Caco-2 (cell line): ENCODE measurements around the gene APAF1. TPM values are rescaled to one million over a fixed set of nuclear protein-coding genes. Genes with fewer than 3 reads are reported as not detected.

Experiments used
- BruUV-seq: library from RNA; stranded (reverse); fragments of 400-500 nt; replicated peaks from 2 replicates; lab custom pipeline; 2021; lab: Mats Ljungman, UMichigan
- CTCF ChIA-PET: fragments of 300-600 bp; sonication (Branson Sonifier 250); formaldehyde crosslinking; loops from one replicate; lab custom pipeline; 2022; ENCODE audit warnings: antibody characterized with exemption; lab: Charles Lee
- POLR2A ChIA-PET: fragments of 300-600 bp; sonication (Branson Sonifier 250); formaldehyde crosslinking; loops from one replicate; lab custom pipeline; 2022; ENCODE audit warnings: antibody characterized with exemption; lab: Charles Lee
- DNase-seq, 2 experiments: peaks; one replicate each; pipeline versions ENCODE4 v3.0.0 to v3.0.0-alpha.2; 2020 to 2022
- H3K27me3 ChIP-seq: replicated peaks from 2 replicates; pipeline ENCODE4 v1.6.0; 2011; ENCODE audit warnings: low read length; ENCODE audit not compliant: control insufficient read depth, insufficient read depth
- H3K36me3 ChIP-seq: 2 replicates; pipeline ENCODE4 v1.5.1; 2011; ENCODE audit warnings: low read length; ENCODE audit not compliant: control insufficient read depth, insufficient read depth
- H3K4me1 ChIP-seq: fragments of 250-450 bp; sonication (Bioruptor Pico); 2 replicates; pipeline ENCODE4 v1.5.1; 2020; ENCODE audit warnings: mild to moderate bottlenecking
- H3K4me3 ChIP-seq: 2 replicates; pipeline ENCODE4 v1.5.1; 2011; ENCODE audit warnings: low read depth, mild to moderate bottlenecking, control low read depth, low read length
- H3K9me3 ChIP-seq: fragments of 250-450 bp; sonication (Bioruptor Pico); 2 replicates; pipeline ENCODE4 v1.5.1; 2020; ENCODE audit warnings: mild to moderate bottlenecking, moderate library complexity
- H3K27ac Mint-ChIP-seq: one replicate; pipeline ENCODE4 v1.8.0; 2022; ENCODE audit warnings: mixed read lengths; ENCODE audit not compliant: unreplicated experiment
- H3K27me3 Mint-ChIP-seq: one replicate; pipeline ENCODE4 v1.8.0; 2022; ENCODE audit warnings: mixed read lengths; ENCODE audit not compliant: insufficient read depth, unreplicated experiment
- H3K36me3 Mint-ChIP-seq: one replicate; pipeline ENCODE4 v1.8.0; 2022; ENCODE audit warnings: mild to moderate bottlenecking, mixed read lengths; ENCODE audit not compliant: insufficient read depth, unreplicated experiment
- H3K4me1 Mint-ChIP-seq: one replicate; pipeline ENCODE4 v1.8.0; 2022; ENCODE audit warnings: low read depth, mixed read lengths; ENCODE audit not compliant: unreplicated experiment
- H3K4me3 Mint-ChIP-seq: one replicate; pipeline ENCODE4 v1.8.0; 2022; ENCODE audit warnings: mild to moderate bottlenecking, moderate library complexity, mixed read lengths; ENCODE audit not compliant: unreplicated experiment
- H3K9me3 Mint-ChIP-seq: one replicate; pipeline ENCODE4 v1.8.0; 2022; ENCODE audit warnings: mixed read lengths; ENCODE audit not compliant: unreplicated experiment
- CTCF ChIP-seq, 2 experiments: fragments of 200-600 bp in 1 of 2; IDR thresholded peaks; 1 replicate in 1 of 2; 2 replicates in 1 of 2; pipeline versions ENCODE4 v1.5.1 to v1.8.0; 2011 to 2022; ENCODE audit warnings: antibody characterized with exemption in 1 of 2, control low read depth in 1 of 2, inconsistent platforms in 1 of 2, low read depth in 1 of 2, low read length in 1 of 2, mild to moderate bottlenecking in 1 of 2, moderate library complexity in 1 of 2; ENCODE audit not compliant: insufficient read depth in 1 of 2, severe bottlenecking in 1 of 2, unreplicated experiment in 1 of 2
- intact Hi-C: fragments of 100-400 bp; cut with micrococcal nuclease; formaldehyde crosslinking; loops from one replicate; pipeline ENCODE4 v1.10.0; 2022; ENCODE audit not compliant: unreplicated experiment
- total RNA-seq: library from RNA; stranded (reverse); gene quantifications from 2 replicates; pipeline ENCODE4 v1.2.3, GENCODE V29; 2022

APAF1 gene
- total RNA-seq, 1 experiment from 2014 or later = 13.4 TPM

- BruUV-seq = no TSS peak
- intact Hi-C loops = loop anchor here (1.0 kb wide), 4 partner anchors 44 to 299 kb away; no protein-coding TSS in a partner anchor
- no peaks in the 10 kb centered on the region for H3K27me3 Mint-ChIP-seq
- no peaks in the 10 kb centered on the region for H3K36me3 Mint-ChIP-seq
- no peak overlapping the region for H3K27ac Mint-ChIP-seq
- Histone ChIP-seq H3K9me3 (no peaks in the 10 kb centered on the region), H3K4me3 (no peak overlapping the region), H3K4me1 (no peaks in the 10 kb centered on the region), H3K36me3 (no peaks in the 10 kb centered on the region), H3K27me3 (no peaks in the 10 kb centered on the region)
- no peaks in the 10 kb centered on the region for H3K9me3 Mint-ChIP-seq
- DNase-seq = peak; percentile 47 to 54
- no peaks in the 10 kb centered on the region for H3K4me1 Mint-ChIP-seq
- ChIA-PET CTCF (interaction anchor here (1.0 to 1.5 kb wide), 2 partner anchors 96 to 300 kb away, joined by 3 to 7 read pairs; no protein-coding TSS in a partner anchor), POLR2A (no interaction called here)
- peak; percentile 68 to 70 for TF ChIP-seq CTCF (IDR thresholded peaks at IDR 0.05; ENCODE audit: insufficient read depth in 1 of 2, low read depth in 1 of 2, low read length in 1 of 2, severe bottlenecking in 1 of 2, unreplicated experiment in 1 of 2)
- no peak overlapping the region for H3K4me3 Mint-ChIP-seq
Observed at GRCh38 chr12:98698603-98699463, 53.7 kb downstream of the APAF1 start.

DNA sequence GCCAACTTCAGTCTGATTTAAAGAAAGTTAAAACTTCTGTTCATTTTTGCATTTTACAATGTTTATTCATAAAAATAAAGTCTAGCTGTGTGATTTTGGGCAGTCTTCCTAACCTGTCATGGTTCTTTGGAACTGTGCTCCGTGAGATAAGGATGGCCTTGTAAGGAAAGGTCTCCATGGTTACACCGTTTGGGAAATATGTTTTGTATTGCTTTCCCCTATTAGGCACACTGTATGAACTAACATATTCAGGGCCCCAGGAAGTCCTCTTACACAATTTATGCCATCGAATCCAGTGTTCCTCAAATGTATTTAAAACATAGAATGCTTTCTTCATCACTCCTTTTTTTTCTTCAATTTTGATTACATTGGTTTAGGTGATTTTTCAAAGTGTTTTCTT is 54.5 kb downstream of the APAF1 start:
- BruUV-seq = no TSS peak
- no peaks in the 10 kb centered on the region for H3K36me3 ChIP-seq
- no peak overlapping the region for H3K27ac Mint-ChIP-seq
- CTCF ChIA-PET = interaction anchor here (1.5 kb wide), 1 partner anchor 299 kb away, joined by 7 read pairs; no protein-coding TSS in a partner anchor
- no peaks in the 10 kb centered on the region for H3K9me3 Mint-ChIP-seq
- no peak for TF ChIP-seq CTCF (IDR thresholded peaks at IDR 0.05; ENCODE audit: insufficient read depth in 1 of 2, low read depth in 1 of 2, low read length in 1 of 2, severe bottlenecking in 1 of 2, unreplicated experiment in 1 of 2)
- H3K4me1 Mint-ChIP-seq = no peaks in the 10 kb centered on the region
- no peaks in the 10 kb centered on the region for H3K36me3 Mint-ChIP-seq
- H3K4me3 ChIP-seq = no peak overlapping the region
- intact Hi-C loops = loop anchor here (1.0 kb wide), 4 partner anchors 44 to 299 kb away; no protein-coding TSS in a partner anchor
- no peak overlapping the region for H3K4me3 Mint-ChIP-seq
- no peaks in the 10 kb centered on the region for H3K4me1 ChIP-seq
- no peak for DNase-seq
- H3K9me3 ChIP-seq = no peaks in the 10 kb centered on the region
- H3K27me3 Mint-ChIP-seq = no peaks in the 10 kb centered on the region
- POLR2A ChIA-PET = no interaction called here
- H3K27me3 ChIP-seq = no peaks in the 10 kb centered on the region

DNA sequence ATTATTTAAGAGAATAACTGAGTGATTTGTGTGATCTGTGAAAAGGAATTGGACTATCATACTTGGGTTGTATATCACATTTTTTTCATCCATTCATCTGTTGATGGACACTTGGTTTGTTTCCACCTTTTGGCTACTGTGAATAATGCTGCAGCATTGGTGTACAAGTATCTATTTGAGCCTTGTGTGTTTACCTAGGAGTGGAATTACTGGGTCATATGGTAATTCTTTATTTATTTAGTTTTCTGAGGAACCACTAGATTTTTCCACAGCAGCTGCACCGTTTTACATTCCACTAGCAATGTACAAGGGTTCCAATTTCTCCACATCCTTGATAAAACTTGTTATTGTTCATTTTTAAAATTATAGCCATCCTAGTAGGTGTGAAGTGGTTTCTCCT is 56.1 kb downstream of the APAF1 start:
- Histone ChIP-seq H3K27me3 (no peaks in the 10 kb centered on the region), H3K4me3 (no peak overlapping the region), H3K9me3 (no peaks in the 10 kb centered on the region), H3K4me1 (no peaks in the 10 kb centered on the region), H3K36me3 (no peaks in the 10 kb centered on the region)
- no peak overlapping the region for H3K4me3 Mint-ChIP-seq
- CTCF ChIA-PET = no interaction called here
- POLR2A ChIA-PET = no interaction called here
- no peaks in the 10 kb centered on the region for H3K27me3 Mint-ChIP-seq
- no peaks in the 10 kb centered on the region for H3K4me1 Mint-ChIP-seq
- intact Hi-C loops = no loop called here
- H3K36me3 Mint-ChIP-seq = no peaks in the 10 kb centered on the region
- no peak overlapping the region for H3K27ac Mint-ChIP-seq
- BruUV-seq = no TSS peak
- H3K9me3 Mint-ChIP-seq = no peaks in the 10 kb centered on the region
- no peak for DNase-seq
- no peak for TF ChIP-seq CTCF (IDR thresholded peaks at IDR 0.05; ENCODE audit: insufficient read depth in 1 of 2, low read depth in 1 of 2, low read length in 1 of 2, severe bottlenecking in 1 of 2, unreplicated experiment in 1 of 2)
